Measurements from ENCODE around the gene LRRC43.

Gene LRRC43

DNA sequence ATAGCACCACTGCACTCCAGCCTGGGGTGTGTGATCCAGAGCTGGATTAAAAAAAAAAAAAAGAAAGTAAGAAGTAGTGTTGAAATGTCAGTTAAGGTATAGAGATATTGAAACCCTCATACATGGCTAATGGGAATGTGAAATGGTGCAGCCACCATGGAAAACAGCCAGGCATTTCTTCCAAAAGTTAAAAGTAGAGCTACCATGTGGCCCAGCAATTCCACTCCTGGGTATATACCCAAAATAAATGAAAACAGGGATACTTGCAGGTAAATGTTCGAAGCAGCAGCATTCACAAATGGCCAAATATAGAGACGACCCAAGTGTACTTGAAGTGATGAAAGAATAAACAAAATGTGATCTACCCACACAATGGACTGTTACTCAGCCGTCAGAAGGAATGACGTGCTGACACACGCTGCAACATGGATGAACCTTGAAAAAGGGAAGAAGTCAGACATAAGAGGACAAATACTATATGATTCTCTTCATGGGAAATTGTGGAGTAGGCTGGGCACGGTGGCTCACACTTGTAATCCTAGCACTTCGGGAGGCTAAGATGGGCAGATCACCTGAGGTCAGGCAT is 24.1 kb upstream of the LRRC43 start:
- Histone ChIP-seq H3K4me3 (ENCODE audit: low read depth, low read length) (no peak overlapping the region), H3K9me3 (ENCODE audit: control insufficient read depth, insufficient read depth, low read depth, low read length) (no peaks in the 10 kb centered on the region), H3K9ac (ENCODE audit: low read length) (no peak overlapping the region), H3K27ac (ENCODE audit: low read depth, low read length) (no peak overlapping the region), H3K4me1 (ENCODE audit: control insufficient read depth, insufficient read depth, low read length) (0 out of 2 replicates have a peak, but pooled peaks cover 3% of the 10 kb centered on the region), H3K36me3 (ENCODE audit: control insufficient read depth, insufficient read depth, low read length) (no peaks in the 10 kb centered on the region), H3K27me3 (ENCODE audit: control insufficient read depth, insufficient read depth, low read length) (no peaks in the 10 kb centered on the region)

DNA sequence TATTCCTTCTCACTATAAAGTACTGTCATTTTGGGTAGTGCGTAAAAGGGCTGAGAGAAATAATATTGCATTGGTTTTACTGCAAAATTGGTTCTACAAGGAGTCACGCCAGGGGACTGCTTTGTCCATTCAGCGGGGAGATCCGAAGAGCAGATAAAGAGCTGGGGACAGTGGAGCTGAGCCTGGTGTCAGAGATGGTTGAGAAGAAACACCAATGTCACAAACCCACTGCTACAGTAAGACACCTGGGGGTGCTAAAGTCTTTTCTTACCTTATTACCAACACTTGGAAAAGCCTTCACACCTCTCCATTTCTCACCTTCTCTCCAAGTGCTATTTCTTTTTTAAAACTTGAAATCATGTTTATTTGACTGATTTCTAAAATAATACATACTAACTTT is 23.0 kb upstream of the LRRC43 start:
- Histone ChIP-seq H3K9ac (ENCODE audit: low read length) (no peak overlapping the region), H3K27ac (ENCODE audit: low read depth, low read length) (no peak overlapping the region), H3K9me3 (ENCODE audit: control insufficient read depth, insufficient read depth, low read depth, low read length) (no peaks in the 10 kb centered on the region), H3K36me3 (ENCODE audit: control insufficient read depth, insufficient read depth, low read length) (no peaks in the 10 kb centered on the region), H3K27me3 (ENCODE audit: control insufficient read depth, insufficient read depth, low read length) (no peaks in the 10 kb centered on the region), H3K4me1 (ENCODE audit: control insufficient read depth, insufficient read depth, low read length) (0 out of 2 replicates have a peak, but pooled peaks cover 3% of the 10 kb centered on the region), H3K4me3 (ENCODE audit: low read depth, low read length) (no peak overlapping the region)

DNA sequence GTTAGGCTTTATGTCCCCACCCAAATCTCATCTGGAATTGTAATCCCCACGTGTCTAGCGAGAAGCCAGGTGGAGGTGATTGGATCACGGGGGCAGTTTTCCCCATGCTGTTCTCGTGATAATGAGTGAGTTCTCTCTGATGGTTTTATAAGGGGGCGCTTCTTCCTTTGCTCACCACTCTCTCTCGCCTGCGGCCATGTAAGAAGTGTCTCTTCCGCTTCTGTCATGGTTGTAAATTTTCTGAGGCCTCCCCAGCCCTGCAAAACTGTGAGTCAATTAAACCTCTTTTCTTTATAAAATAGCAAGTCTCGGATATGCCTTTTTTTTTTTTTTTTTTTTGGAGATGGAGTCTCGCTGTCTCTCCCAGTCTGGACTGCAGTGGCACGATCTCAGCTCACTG is 22.2 kb upstream of the LRRC43 start:
- Histone ChIP-seq H3K36me3 (ENCODE audit: control insufficient read depth, insufficient read depth, low read length) (no peaks in the 10 kb centered on the region), H3K4me3 (ENCODE audit: low read depth, low read length) (no peak overlapping the region), H3K9me3 (ENCODE audit: control insufficient read depth, insufficient read depth, low read depth, low read length) (no peaks in the 10 kb centered on the region), H3K9ac (ENCODE audit: low read length) (no peak overlapping the region), H3K27ac (ENCODE audit: low read depth, low read length) (no peak overlapping the region), H3K4me1 (ENCODE audit: control insufficient read depth, insufficient read depth, low read length) (no peaks in the 10 kb centered on the region), H3K27me3 (ENCODE audit: control insufficient read depth, insufficient read depth, low read length) (no peaks in the 10 kb centered on the region)

DNA sequence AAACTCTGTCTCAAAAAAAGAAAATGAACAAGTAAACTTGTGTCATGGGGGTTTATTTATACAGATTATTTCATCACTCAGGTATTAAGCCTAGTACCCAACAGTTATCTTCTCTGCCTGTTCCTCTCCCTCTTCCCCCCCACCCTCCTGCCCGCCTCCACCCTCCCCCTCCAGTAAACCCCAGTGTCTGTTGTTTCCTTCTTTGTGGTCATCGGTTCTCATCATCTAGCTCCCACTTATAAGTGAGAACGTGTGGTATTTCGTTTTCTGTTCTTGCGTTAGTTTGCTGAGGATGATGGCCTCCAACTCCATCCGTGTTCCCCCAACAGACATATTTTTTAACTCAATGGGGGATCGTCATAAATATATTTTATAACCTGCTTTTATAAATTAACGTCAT is 21.2 kb upstream of the LRRC43 start:
- H3K9ac ChIP-seq (ENCODE audit: low read length), result no peak overlapping the region
- H3K9me3 ChIP-seq (ENCODE audit: control insufficient read depth, insufficient read depth, low read depth, low read length), result no peaks in the 10 kb centered on the region
- no peak overlapping the region for H3K4me3 ChIP-seq (ENCODE audit: low read depth, low read length)
- no peaks in the 10 kb centered on the region for H3K27me3 ChIP-seq (ENCODE audit: control insufficient read depth, insufficient read depth, low read length)
- H3K4me1 ChIP-seq (ENCODE audit: control insufficient read depth, insufficient read depth, low read length), result no peaks in the 10 kb centered on the region; the same call in 1 of the 2 replicates
- H3K27ac ChIP-seq (ENCODE audit: low read depth, low read length), result no peak overlapping the region
- no peaks in the 10 kb centered on the region for H3K36me3 ChIP-seq (ENCODE audit: control insufficient read depth, insufficient read depth, low read length)

DNA sequence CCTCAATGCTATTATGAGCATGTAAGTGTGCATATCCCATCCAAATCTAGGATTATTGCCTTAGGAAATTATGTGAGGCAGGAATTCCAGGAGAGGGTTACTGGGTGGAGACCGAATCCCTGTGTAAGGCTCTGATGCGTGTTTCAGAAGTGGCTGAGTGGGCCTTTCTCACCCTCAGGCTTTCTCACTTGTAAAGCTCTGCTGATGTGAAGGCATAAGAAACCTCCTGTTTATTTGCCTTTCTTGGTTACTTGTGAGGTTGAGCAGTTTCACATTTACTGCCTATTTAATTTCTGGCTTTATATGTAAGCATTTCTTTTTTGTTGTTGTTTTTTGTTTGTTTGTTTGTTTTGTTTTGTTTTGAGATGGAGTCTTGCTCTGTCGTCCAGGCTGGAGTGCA is 19.9 kb upstream of the LRRC43 start:
- Histone ChIP-seq H3K4me3 (ENCODE audit: low read depth, low read length) (no peak overlapping the region), H3K9me3 (ENCODE audit: control insufficient read depth, insufficient read depth, low read depth, low read length) (no peaks in the 10 kb centered on the region), H3K27ac (ENCODE audit: low read depth, low read length) (no peak overlapping the region), H3K27me3 (ENCODE audit: control insufficient read depth, insufficient read depth, low read length) (no peaks in the 10 kb centered on the region), H3K9ac (ENCODE audit: low read length) (no peak overlapping the region), H3K36me3 (ENCODE audit: control insufficient read depth, insufficient read depth, low read length) (no peaks in the 10 kb centered on the region), H3K4me1 (ENCODE audit: control insufficient read depth, insufficient read depth, low read length) (no peaks in the 10 kb centered on the region; the same call in 1 of the 2 replicates)

DNA sequence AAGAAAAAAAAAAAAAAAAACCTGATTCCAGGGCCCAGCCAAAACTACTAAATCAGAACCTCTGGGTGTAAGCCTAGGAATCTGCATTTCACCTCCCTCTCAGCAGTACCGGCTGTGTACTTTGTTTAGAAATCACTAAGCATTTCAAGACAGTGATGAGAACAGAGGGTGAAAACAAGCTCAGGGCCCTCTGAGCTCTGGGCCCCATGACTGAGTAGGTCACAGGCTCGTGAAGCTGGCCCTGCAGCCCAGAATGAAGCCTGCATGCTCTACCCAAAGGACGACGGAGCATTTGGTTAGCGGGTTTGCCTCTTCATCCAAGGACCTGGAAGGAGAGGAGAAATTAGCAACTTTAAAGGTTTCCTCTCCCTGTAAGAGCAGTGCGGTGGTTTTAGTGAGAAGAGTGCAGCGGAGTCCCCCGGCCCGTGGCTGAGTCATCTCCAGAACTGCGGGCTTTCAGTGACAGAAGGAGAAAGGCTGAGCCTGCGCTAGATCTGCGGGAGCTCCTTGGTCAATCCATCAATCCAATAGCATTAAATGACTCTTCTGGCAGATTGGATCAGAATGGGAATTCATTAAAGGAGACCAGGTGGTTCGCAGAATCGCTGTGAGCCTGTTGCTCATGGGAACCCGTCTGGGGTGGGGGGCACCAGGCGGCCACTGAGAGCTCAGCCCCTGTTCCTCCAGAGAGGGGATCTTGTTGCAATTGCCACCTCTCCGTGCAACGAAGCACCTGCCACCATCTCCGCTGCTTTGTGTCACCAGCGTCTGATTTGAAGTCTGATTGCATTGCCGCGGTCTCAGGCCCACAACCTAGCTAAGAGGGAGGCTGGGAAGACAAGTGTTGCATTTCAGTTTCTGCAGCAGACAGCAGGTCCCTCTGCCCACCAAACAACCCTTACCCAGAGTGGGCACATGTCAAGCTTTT is 16.2 kb upstream of the LRRC43 start:
- no peak overlapping the region for H3K4me3 ChIP-seq (ENCODE audit: low read depth, low read length)
- no peak overlapping the region for H3K9ac ChIP-seq (ENCODE audit: low read length)
- no peaks in the 10 kb centered on the region for H3K36me3 ChIP-seq (ENCODE audit: control insufficient read depth, insufficient read depth, low read length)
- H3K4me1 ChIP-seq (ENCODE audit: control insufficient read depth, insufficient read depth, low read length), result no peaks in the 10 kb centered on the region; the same call in 1 of the 2 replicates
- no peak overlapping the region for H3K27ac ChIP-seq (ENCODE audit: low read depth, low read length)
- no peaks in the 10 kb centered on the region for H3K27me3 ChIP-seq (ENCODE audit: control insufficient read depth, insufficient read depth, low read length)
- no peaks in the 10 kb centered on the region for H3K9me3 ChIP-seq (ENCODE audit: control insufficient read depth, insufficient read depth, low read depth, low read length)

DNA sequence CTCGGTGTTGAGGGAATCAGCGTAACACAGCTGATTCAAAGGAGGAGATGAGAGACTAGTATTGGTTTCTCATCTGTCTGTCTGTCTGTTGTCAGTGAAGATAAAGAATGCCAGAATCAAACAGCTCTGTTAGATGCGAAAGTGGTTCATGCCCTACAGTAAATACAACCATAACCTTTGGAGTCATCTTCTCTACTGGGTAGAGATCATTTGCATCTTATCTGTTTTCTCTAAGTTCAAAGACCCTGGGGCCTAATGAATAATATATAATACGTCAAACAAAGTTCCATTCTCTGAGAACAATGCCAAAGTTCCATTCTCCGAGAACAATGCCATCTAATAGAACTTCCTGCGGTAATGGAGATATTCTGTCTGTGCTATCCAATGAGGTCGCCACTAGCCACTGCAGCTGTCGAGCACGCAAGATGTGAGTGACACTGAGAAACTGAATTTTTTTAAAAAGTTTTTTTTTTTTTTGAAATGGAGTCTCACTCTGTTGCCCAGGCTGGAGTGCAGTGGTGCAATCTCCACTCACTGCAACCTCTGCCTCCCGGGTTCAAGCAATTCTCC is 15.5 kb upstream of the LRRC43 start:
- Histone ChIP-seq H3K4me1 (ENCODE audit: control insufficient read depth, insufficient read depth, low read length) (no peaks in the 10 kb centered on the region; the same call in 1 of the 2 replicates), H3K27me3 (ENCODE audit: control insufficient read depth, insufficient read depth, low read length) (no peaks in the 10 kb centered on the region)

DNA sequence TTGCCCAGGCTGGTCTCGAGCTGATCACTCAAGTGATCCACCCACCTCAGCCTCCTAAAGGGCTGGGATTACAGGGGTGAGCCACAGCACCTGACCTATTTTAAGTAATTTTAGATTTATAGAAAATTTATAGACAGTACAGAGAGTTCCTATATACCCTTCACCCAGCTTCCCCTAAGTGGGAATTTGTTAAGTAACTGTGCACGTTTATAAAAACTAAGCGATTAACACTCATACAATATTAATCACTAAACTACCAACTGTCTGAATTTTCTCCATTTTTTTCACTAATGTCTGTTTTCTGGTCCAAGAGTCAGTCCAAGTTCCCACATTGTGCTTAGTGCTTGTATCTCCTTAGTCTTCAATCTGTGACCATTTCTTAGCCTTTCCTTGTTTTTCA is 14.4 kb upstream of the LRRC43 start:
- Histone ChIP-seq H3K9me3 (ENCODE audit: control insufficient read depth, insufficient read depth, low read depth, low read length) (no peaks in the 10 kb centered on the region), H3K36me3 (ENCODE audit: control insufficient read depth, insufficient read depth, low read length) (no peaks in the 10 kb centered on the region), H3K9ac (ENCODE audit: low read length) (no peak overlapping the region), H3K4me3 (ENCODE audit: low read depth, low read length) (no peak overlapping the region), H3K4me1 (ENCODE audit: control insufficient read depth, insufficient read depth, low read length) (no peaks in the 10 kb centered on the region; the same call in 1 of the 2 replicates), H3K27me3 (ENCODE audit: control insufficient read depth, insufficient read depth, low read length) (no peaks in the 10 kb centered on the region), H3K27ac (ENCODE audit: low read depth, low read length) (no peak overlapping the region)

More for the DNA sequence above, 15.5 kb upstream of the LRRC43 start:
- Histone ChIP-seq H3K27ac (ENCODE audit: low read depth, low read length) (no peak overlapping the region), H3K9me3 (ENCODE audit: control insufficient read depth, insufficient read depth, low read depth, low read length) (no peaks in the 10 kb centered on the region), H3K4me3 (ENCODE audit: low read depth, low read length) (no peak overlapping the region), H3K36me3 (ENCODE audit: control insufficient read depth, insufficient read depth, low read length) (no peaks in the 10 kb centered on the region), H3K9ac (ENCODE audit: low read length) (no peak overlapping the region)

DNA sequence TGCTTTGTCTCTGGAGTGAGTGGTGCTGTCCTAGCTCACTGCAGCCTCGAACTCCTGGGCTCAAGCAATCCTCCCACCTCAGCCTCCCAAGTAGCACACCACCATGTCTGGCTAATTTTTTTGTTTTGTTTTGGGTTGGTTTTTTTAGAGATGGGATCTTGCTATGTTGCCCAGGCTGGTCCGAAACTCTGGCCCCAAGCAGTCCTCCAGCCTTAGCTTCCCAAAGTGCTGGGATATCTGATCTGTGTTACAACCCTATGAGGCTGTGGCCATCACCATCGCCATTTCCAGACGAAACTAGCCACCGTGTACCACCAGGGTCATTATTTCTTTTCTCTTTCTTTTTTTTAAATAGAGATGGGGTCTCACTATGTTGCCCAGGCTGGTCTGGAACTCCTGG is 11.5 kb upstream of the LRRC43 start:
- Histone ChIP-seq H3K4me1 (ENCODE audit: control insufficient read depth, insufficient read depth, low read length) (no peaks in the 10 kb centered on the region; the same call in 1 of the 2 replicates), H3K9ac (ENCODE audit: low read length) (no peak overlapping the region), H3K27me3 (ENCODE audit: control insufficient read depth, insufficient read depth, low read length) (no peaks in the 10 kb centered on the region), H3K27ac (ENCODE audit: low read depth, low read length) (no peak overlapping the region), H3K4me3 (ENCODE audit: low read depth, low read length) (no peak overlapping the region), H3K9me3 (ENCODE audit: control insufficient read depth, insufficient read depth, low read depth, low read length) (no peaks in the 10 kb centered on the region), H3K36me3 (ENCODE audit: control insufficient read depth, insufficient read depth, low read length) (no peaks in the 10 kb centered on the region)

DNA sequence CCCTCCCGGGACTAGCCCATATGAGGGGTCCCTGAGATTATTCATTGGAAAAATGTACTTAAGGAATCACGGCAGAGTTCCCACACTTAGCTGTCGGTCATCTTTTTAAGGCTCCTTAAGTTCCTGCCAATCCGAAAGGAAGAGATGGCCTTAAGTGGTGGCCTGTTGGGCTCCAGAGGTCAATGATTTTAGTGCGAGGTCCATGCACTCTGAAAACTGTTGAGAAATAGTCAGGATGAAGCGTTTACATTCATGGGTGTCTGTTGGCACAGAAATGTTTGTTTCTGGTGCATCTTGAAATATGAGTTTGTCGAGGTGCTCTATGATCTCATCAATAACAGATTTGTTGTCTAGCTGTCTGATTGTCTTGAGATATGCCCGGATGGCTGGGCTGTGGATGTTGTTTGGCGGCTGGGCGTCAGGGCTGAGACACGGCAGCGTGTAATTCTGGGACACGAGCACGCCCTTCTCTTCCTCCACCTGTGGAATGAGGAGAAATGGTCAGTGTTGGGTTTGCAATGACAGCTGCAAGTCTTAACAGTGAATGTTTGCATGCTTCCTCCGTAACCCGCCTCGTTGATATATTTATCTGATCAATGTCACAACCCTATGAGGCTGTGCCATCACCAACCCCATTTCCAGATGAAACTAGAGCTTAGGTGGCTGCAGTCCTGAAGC is 10.5 kb upstream of the LRRC43 start:
- Histone ChIP-seq H3K4me3 (ENCODE audit: low read depth, low read length) (no peak overlapping the region), H3K36me3 (ENCODE audit: control insufficient read depth, insufficient read depth, low read length) (no peaks in the 10 kb centered on the region), H3K4me1 (ENCODE audit: control insufficient read depth, insufficient read depth, low read length) (no peaks in the 10 kb centered on the region), H3K9ac (ENCODE audit: low read length) (no peak overlapping the region), H3K27me3 (ENCODE audit: control insufficient read depth, insufficient read depth, low read length) (no peaks in the 10 kb centered on the region), H3K27ac (ENCODE audit: low read depth, low read length) (no peak overlapping the region), H3K9me3 (ENCODE audit: control insufficient read depth, insufficient read depth, low read depth, low read length) (no peaks in the 10 kb centered on the region)

Measured in HUES6 (cell line).